Activated CD4-positive, alpha-beta memory T cell treated with anti-CD3 and anti-CD28 coated beads for 36 hours (primary cell): ENCODE measurements around the gene RMND5A. TPM values are rescaled to one million over a fixed set of nuclear protein-coding genes. Genes with fewer than 3 reads are reported as not detected.

Experiments
- CTCF ChIA-PET: fragments of 350-600 bp; sonication (Branson Sonifier 250); formaldehyde crosslinking; loops from one replicate; lab custom pipeline; 2021; ENCODE audit warnings: antibody characterized with exemption, inconsistent platforms; lab: Charles Lee
- POLR2A ChIA-PET: fragments of 350-600 bp; sonication (Branson Sonifier 250); formaldehyde crosslinking; loops from one replicate; lab custom pipeline; 2021; ENCODE audit warnings: antibody characterized with exemption; lab: Charles Lee
- DNase-seq: peaks from one replicate; pipeline ENCODE4 v3.0.0-alpha.2; 2020
- H3K27ac Mint-ChIP-seq: one replicate; pipeline ENCODE4 v1.8.0; 2021; ENCODE audit warnings: mixed read lengths
- H3K27me3 Mint-ChIP-seq: one replicate; pipeline ENCODE4 v1.8.0; 2021; ENCODE audit warnings: mixed read lengths
- H3K36me3 Mint-ChIP-seq: one replicate; pipeline ENCODE4 v1.8.0; 2021; ENCODE audit warnings: mixed read lengths
- H3K4me1 Mint-ChIP-seq: one replicate; pipeline ENCODE4 v1.8.0; 2021; ENCODE audit warnings: low read depth, mixed read lengths
- H3K4me3 Mint-ChIP-seq: one replicate; pipeline ENCODE4 v1.8.0; 2021; ENCODE audit warnings: mild to moderate bottlenecking, mixed read lengths
- H3K9me3 Mint-ChIP-seq: one replicate; pipeline ENCODE4 v1.8.0; 2021; ENCODE audit warnings: mixed read lengths
- intact Hi-C: fragments of 100-400 bp; cut with micrococcal nuclease; formaldehyde crosslinking; loops from one replicate; pipeline ENCODE4 v1.15.1; 2023
- total RNA-seq, 2 experiments: library from RNA; stranded (reverse); gene quantifications; one replicate each; pipeline ENCODE4 v1.2.3, GENCODE V29; 2021

The RMND5A gene
- total RNA-seq, 2 experiments from 2014 or later: 30.1 to 32.8 TPM

DNA sequence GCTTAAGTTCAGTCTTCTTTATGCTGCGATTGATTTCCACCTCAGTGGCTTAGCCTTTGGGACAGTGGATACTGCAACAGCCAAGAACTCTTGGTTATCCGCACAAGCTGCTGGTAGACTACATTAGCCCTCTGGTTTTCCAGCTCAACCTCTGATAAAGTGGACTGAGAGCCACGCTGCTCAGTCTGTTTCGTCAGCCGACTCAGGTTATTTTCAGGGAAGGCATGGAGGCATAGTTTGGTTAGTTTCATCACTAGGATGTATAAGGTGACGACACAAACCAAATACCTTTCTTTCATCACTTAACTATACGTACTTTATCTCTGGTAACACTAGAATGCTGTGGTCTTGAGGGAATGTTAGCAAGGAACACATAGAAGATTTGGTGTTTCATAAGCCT lies 56.4 kb downstream of the RMND5A start:
- H3K4me1 Mint-ChIP-seq: no peaks in the 10 kb centered on the region
- POLR2A ChIA-PET: no interaction called here
- intact Hi-C loops: no loop called here
- DNase-seq: no peak
- CTCF ChIA-PET: interaction anchor here (0.6 kb wide), 1 partner anchor 12 kb away, joined by 3 read pairs; no protein-coding TSS in a partner anchor
- no peaks in the 10 kb centered on the region for H3K27me3 Mint-ChIP-seq
- no peaks in the 10 kb centered on the region for H3K9me3 Mint-ChIP-seq
- peaks cover 18% of the 10 kb centered on the region for H3K36me3 Mint-ChIP-seq
- no peak overlapping the region for H3K4me3 Mint-ChIP-seq
- no peak overlapping the region for H3K27ac Mint-ChIP-seq

DNA sequence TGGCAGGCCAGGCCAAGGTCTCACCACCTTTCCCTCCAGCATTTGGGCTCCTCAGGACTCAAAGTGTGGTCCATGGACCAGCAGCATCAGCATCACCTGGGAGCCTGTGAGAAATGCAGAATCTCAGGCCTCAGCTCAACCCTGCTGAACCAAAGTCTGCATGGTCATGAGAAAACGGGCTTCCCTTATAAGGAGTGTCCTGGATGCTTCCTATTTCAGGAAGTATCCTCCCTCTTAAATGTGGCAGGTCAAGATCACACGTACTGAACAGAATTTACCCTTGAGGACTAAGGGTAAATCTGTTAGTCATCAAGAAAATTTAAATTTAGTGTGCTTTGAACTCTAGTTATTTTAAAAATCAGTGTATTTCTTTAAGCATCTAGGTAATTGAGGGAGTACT lies 58.9 kb downstream of the RMND5A start:
- ChIA-PET POLR2A (no interaction called here), CTCF (no interaction called here)

DNA sequence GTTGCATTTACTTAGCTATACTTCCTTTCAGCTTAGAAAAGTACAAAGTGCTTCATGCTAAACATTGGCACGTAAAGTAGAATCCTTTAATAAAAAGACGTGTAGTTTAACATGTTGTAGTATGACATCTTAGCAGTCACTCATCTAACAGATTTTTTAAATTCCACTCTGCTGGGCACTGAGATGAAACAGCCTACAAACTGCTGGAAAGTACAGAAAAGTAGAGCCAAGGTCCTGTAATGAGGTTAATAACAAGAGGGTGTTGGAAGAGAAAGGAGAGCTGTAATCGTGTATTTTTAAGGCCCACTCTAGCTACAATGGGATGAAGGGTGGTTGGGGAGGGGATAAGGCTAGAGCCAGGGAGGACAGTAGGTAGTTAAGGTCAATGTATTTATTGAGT lies 59.9 kb downstream of the RMND5A start:
- no peak overlapping the region for H3K4me3 Mint-ChIP-seq
- no peaks in the 10 kb centered on the region for H3K27me3 Mint-ChIP-seq
- H3K4me1 Mint-ChIP-seq: peaks cover 10% of the 10 kb centered on the region
- H3K36me3 Mint-ChIP-seq: peaks cover under 1% of the 10 kb centered on the region
- DNase-seq: no peak
- intact Hi-C loops: no loop called here
- no peak overlapping the region for H3K27ac Mint-ChIP-seq
- no peaks in the 10 kb centered on the region for H3K9me3 Mint-ChIP-seq
- ChIA-PET CTCF (interaction anchor here (0.5 to 1.3 kb wide), 2 partner anchors 18 to 411 kb away, joined by 5 read pairs; no protein-coding TSS in a partner anchor), POLR2A (no interaction called here)

More for the DNA sequence above, 58.9 kb downstream of the RMND5A start:
- no peak for DNase-seq
- Mint-ChIP-seq H3K9me3 (no peaks in the 10 kb centered on the region), H3K4me3 (no peak overlapping the region), H3K27ac (no peak overlapping the region), H3K27me3 (no peaks in the 10 kb centered on the region), H3K4me1 (peaks cover 4% of the 10 kb centered on the region), H3K36me3 (peaks cover 8% of the 10 kb centered on the region)
- intact Hi-C loops: no loop called here

DNA sequence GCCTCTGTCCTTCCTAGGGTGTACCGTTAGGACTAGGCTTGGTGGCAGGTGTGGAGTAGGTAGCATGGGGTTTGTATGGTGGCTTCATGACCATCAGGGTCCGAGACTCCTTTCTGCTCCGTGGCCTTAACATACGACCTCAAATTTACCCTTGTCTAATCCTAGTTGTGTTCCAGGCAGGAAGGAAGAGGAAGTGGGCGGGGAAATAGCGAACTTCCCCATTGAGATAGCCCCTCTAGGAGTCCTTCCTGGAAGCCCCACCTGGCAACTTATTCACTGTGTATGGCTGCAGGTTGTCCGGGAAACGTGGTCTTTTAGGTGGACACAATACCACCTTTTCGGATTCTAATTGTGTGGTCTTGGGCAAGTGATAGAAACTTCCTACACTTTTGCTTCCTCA lies 61.3 kb downstream of the RMND5A start:
- Mint-ChIP-seq H3K27me3 (no peaks in the 10 kb centered on the region), H3K4me3 (no peak overlapping the region), H3K36me3 (no peaks in the 10 kb centered on the region), H3K27ac (no peak overlapping the region), H3K9me3 (no peaks in the 10 kb centered on the region), H3K4me1 (peaks cover 10% of the 10 kb centered on the region)
- intact Hi-C loops: no loop called here
- ChIA-PET CTCF (interaction anchor here (1.1 to 1.3 kb wide), 2 partner anchors 19 to 23 kb away, joined by 3 to 5 read pairs; no protein-coding TSS in a partner anchor), POLR2A (no interaction called here)
- DNase-seq: no peak

DNA sequence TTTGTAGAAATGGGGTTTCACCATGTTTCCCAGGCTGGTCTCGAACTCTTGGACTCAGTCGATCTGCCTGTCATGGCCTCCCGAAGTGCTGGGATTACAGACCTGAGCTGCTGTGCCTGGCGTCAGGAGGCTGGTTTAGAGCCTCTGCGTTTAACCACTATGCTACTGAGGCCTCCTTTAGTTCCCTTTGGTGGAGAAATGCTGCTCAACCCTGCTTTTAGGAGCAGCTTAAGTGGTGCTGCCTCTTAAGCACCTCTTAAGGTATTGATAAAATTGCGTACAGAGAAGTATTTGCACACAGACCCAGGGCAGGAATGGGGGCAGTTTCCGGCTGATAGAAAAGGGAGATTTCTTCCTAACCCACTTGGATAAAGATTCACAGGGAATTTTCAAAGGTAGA lies 62.7 kb downstream of the RMND5A start:
- H3K27me3 Mint-ChIP-seq: peaks cover 4% of the 10 kb centered on the region
- peaks cover 10% of the 10 kb centered on the region for H3K4me1 Mint-ChIP-seq
- H3K9me3 Mint-ChIP-seq: no peaks in the 10 kb centered on the region
- intact Hi-C loops: no loop called here
- no peak for DNase-seq
- ChIA-PET POLR2A (no interaction called here), CTCF (interaction anchor here (1.1 kb wide), 1 partner anchor 22 kb away, joined by 3 read pairs; no protein-coding TSS in a partner anchor)
- no peaks in the 10 kb centered on the region for H3K36me3 Mint-ChIP-seq
- no peak overlapping the region for H3K4me3 Mint-ChIP-seq
- no peak overlapping the region for H3K27ac Mint-ChIP-seq

DNA sequence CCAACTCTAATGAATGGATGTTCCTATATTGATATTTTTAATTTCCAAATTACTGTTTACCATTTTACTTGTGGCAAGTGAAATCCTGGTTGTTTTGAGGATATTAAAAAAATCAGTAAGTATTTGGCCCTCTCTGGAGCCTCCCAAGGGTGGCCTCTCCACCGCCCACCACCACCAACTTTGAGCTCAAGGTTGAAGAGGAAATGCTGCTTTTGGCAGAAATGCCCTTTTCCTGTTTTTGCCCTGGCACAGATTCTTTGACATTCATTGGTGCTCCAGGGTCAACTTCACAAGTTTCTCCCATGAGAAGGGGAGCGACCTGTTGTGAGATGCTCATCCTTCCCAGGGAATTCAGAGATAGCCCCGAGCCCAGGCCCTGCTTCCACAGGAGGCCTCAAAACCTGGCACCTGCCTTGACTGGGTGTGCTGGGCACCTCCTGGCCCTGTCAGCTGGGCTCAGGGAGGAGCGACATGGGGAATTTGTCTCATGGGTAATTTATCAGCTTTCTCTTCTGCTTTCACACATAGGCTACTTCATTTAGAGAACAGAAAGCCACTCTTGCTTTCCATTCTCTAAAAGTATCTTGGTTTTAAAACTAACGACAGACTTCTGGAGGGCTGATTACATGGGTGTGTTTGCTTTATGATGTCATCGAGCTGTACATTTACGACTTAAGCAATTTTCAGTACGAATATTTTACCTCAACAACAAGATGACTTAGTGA lies 63.7 kb downstream of the RMND5A start:
- no peaks in the 10 kb centered on the region for H3K36me3 Mint-ChIP-seq
- no peak overlapping the region for H3K27ac Mint-ChIP-seq
- intact Hi-C loops: no loop called here
- CTCF ChIA-PET: no interaction called here
- peaks cover 13% of the 10 kb centered on the region for H3K27me3 Mint-ChIP-seq
- no peaks in the 10 kb centered on the region for H3K9me3 Mint-ChIP-seq
- POLR2A ChIA-PET: no interaction called here
- peak; percentile 47 for DNase-seq
- no peak overlapping the region for H3K4me3 Mint-ChIP-seq
- peaks cover 10% of the 10 kb centered on the region for H3K4me1 Mint-ChIP-seq

DNA sequence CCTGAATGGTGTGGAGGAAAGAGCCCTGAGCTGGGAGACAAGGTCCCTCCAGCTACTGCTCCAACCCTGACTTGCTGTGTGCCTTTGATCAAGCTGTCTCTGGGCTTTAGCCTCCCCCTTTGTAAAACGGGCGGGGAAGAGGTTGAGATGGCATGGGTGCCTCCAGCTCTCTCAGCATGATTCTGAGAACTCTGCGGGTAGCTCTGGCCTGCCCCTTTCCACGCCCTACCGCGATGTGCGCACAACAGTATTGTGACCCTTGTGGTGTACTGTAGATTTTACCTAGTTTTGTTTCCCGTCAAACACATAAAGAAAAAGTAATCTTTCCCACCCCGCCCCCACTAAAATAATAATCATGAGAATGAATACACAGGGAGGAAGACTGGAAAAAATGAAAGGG lies 65.4 kb downstream of the RMND5A start:
- Mint-ChIP-seq H3K4me1 (peaks cover 16% of the 10 kb centered on the region), H3K36me3 (no peaks in the 10 kb centered on the region), H3K27me3 (peaks cover 24% of the 10 kb centered on the region), H3K9me3 (no peaks in the 10 kb centered on the region), H3K4me3 (no peak overlapping the region), H3K27ac (peak overlapping the region; percentile 7)
- ChIA-PET POLR2A (no interaction called here), CTCF (no interaction called here)
- intact Hi-C loops: no loop called here
- no peak for DNase-seq

DNA sequence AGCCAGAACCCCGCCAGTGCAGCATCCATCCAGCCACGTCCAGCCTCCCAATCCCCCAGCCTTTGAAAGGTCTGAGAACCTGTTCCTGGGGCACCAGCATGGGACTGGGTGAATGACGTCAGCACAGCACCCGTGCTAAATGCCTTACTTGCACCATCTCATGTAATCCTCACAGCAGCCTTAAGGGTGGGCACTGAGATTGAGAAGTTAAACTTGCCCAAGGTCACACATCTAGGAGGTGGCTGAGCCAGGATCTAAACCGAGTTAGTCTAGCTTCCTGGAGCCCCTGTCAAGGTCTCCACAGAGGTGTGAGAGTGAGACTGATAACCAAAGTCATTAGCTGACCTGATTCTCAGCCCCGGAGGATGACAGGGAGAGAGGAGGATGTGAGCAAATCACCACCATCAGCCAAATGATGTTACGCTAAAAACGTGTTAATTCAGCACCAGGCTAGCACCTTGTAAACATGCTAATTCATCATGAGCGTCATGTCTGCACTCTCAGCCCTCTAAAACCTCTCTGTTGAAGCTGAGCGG lies 66.0 kb downstream of the RMND5A start:
- DNase-seq: no peak
- H3K36me3 Mint-ChIP-seq: no peaks in the 10 kb centered on the region
- CTCF ChIA-PET: no interaction called here
- no peak overlapping the region for H3K4me3 Mint-ChIP-seq
- peaks cover 27% of the 10 kb centered on the region for H3K27me3 Mint-ChIP-seq
- H3K4me1 Mint-ChIP-seq: peaks cover 19% of the 10 kb centered on the region
- no peak overlapping the region for H3K27ac Mint-ChIP-seq
- no peaks in the 10 kb centered on the region for H3K9me3 Mint-ChIP-seq
- POLR2A ChIA-PET: no interaction called here
- intact Hi-C loops: no loop called here

DNA sequence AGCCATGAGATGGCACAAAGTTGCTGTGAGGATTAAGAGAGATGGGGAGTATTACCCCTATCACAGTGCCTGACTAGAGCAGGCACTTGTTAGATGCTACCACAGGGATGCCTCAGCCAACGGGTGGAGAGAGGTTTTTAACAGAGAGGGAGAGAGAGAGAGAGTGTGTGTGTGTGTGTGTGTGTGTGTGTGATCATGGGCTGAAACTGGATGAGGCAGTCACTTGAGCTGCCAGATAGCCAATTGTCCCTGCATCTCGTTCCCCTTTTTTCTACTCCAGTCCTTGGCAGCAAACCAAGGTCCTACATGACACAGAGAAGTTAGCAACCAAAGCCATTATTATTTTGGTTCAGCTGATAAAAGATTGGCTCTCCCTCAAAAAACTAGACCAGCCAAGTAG lies 67.6 kb downstream of the RMND5A start:
- POLR2A ChIA-PET: no interaction called here
- Mint-ChIP-seq H3K4me3 (no peak overlapping the region), H3K4me1 (peaks cover 29% of the 10 kb centered on the region), H3K36me3 (no peaks in the 10 kb centered on the region), H3K9me3 (no peaks in the 10 kb centered on the region), H3K27me3 (peaks cover 38% of the 10 kb centered on the region), H3K27ac (no peak overlapping the region)
- CTCF ChIA-PET: interaction anchor here (1.0 kb wide), 1 partner anchor 21 kb away, joined by 3 read pairs; no protein-coding TSS in a partner anchor
- intact Hi-C loops: no loop called here
- DNase-seq: no peak

DNA sequence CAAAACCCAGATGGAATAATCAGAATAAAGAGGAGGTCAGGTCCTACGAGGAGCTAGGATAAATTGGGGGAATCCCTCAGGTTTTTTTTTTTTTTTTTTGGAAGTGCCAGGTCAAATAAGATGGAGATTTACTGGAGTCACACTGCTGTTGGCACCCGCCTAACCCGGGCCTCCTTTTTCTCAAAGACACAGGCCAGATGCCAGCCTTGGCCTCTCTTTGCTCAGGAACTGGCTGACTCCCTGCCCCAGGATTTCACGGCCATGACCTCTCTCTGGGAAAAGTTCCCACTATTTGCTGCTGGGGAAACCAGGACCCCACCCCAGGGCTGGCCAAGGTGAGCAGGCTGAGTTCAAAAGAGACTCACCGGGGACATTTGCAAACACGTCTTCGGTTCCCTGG lies 68.1 kb downstream of the RMND5A start:
- Mint-ChIP-seq H3K36me3 (no peaks in the 10 kb centered on the region), H3K4me3 (no peak overlapping the region), H3K4me1 (peaks cover 29% of the 10 kb centered on the region), H3K9me3 (no peaks in the 10 kb centered on the region), H3K27me3 (peaks cover 42% of the 10 kb centered on the region), H3K27ac (no peak overlapping the region)
- POLR2A ChIA-PET: no interaction called here
- no peak for DNase-seq
- CTCF ChIA-PET: interaction anchor here (1.0 kb wide), 1 partner anchor 21 kb away, joined by 3 read pairs; no protein-coding TSS in a partner anchor
- intact Hi-C loops: no loop called here

DNA sequence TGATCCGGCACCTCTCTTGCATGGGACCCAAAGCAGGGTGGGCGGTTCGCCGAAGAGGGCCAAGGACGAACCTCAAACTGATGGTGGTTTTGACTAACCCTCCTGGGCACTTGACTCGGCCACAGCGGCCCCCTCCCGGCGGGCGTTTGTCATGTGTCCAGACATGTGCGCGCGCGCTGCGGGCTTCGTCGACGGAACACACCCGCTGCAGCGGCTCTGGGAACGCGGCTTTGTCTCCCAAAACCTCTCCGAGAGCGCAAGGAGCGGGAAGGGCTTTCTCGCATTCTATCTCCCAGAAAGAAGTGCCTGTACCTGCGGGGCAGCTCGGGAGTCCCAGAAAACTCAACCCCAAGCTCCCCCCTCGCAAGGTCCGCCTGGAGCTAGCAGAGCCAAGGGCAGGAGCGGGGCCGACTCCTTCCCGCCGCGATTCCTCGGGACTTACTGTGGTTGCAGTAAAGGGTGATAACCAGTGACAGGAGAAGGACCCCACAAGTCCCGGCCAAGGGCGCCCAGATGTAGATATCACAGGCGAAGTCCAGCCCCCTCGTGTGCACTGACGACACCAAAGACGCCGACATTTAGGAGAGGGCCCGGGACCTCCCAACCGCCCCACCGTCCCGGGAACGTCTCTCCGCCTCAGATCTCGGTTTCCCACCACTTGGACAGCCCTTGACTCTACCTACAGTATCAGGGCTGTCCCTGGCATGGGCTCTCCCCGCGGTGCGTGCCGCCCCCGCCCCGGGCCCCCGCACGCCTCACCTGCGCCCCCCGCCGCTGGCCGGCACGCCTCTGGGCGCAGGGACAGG lies 69.0 kb downstream of the RMND5A start:
- intact Hi-C loops: no loop called here
- H3K4me3 Mint-ChIP-seq: no peak overlapping the region
- H3K27ac Mint-ChIP-seq: no peak overlapping the region
- H3K9me3 Mint-ChIP-seq: no peaks in the 10 kb centered on the region
- H3K27me3 Mint-ChIP-seq: peaks cover 51% of the 10 kb centered on the region
- POLR2A ChIA-PET: no interaction called here
- DNase-seq: no peak
- no peaks in the 10 kb centered on the region for H3K36me3 Mint-ChIP-seq
- CTCF ChIA-PET: no interaction called here
- peaks cover 23% of the 10 kb centered on the region for H3K4me1 Mint-ChIP-seq

DNA sequence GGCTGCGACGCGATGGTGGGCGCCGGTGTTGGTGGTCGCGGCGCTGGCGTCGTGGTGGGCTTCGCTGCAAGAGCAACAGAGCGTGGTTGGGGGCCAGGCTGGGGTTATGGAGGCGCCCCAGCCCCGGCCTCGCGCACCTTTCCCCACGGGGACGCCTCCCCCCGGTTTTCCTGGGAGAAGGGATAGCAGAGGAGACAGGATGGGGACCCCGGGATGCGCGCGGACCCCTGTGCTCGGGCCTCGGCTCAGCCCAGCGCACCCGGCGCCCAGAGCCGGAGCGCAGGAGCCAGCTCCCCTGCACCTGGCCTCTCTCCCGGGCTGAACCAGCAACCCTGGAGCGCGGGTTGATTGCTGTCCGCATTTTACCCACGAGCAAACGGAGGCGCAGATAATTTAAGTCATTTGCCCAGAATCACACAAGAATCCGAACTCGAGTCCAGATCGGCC lies 69.6 kb downstream of the RMND5A start:
- no peak for DNase-seq
- ChIA-PET POLR2A (no interaction called here), CTCF (no interaction called here)
- peaks cover 20% of the 10 kb centered on the region for H3K4me1 Mint-ChIP-seq
- peaks cover under 1% of the 10 kb centered on the region for H3K36me3 Mint-ChIP-seq
- no peak overlapping the region for H3K27ac Mint-ChIP-seq
- H3K4me3 Mint-ChIP-seq: peak overlapping the region; percentile 45
- intact Hi-C loops: loop anchor here (2.0 kb wide), 1 partner anchor 19 kb away; no protein-coding TSS in a partner anchor
- peaks cover under 1% of the 10 kb centered on the region for H3K9me3 Mint-ChIP-seq
- H3K27me3 Mint-ChIP-seq: peaks cover 55% of the 10 kb centered on the region
